ENCODE data around the gene SESN1. TPM values are rescaled to one million over a fixed set of nuclear protein-coding genes. Genes with fewer than 3 reads are reported as not detected.
A peak's percentile ranks its signal among the peaks of the same experiment; 100 is the strongest.

The SESN1 gene
- total RNA-seq, 4 donors from 2014 or later, result 32.3 to 104 (median 70.7) TPM

DNA sequence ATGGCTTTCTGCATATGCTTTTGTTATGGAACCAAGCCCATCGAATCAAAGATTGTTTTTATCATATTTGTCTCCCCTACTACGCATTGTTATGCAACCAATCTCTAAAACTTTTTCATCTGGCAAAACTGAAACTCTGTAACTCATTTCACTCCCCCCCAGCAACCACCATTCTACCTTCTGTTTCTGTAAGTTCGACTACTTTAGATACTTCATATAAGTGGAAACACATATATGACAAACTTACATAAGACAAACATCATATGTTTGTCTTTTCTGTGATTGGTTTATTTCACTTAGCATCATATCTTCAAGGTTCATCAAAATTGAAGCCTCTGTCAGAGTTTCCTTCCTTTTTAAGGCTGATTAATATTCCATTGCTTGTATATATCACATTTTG, 35.4 kb upstream of the SESN1 start:
- intact Hi-C loops (cut with DNase I; ENCODE audit: low total_unique reads), result no loop called here
- Histone ChIP-seq H3K36me3 (no peaks in the 10 kb centered on the region), H3K27ac (no peak overlapping the region), H3K9me3 (no peaks in the 10 kb centered on the region), H3K27me3 (no peaks in the 10 kb centered on the region), H3K4me1 (no peaks in the 10 kb centered on the region), H3K4me3 (no peak overlapping the region)
- no peak for DNase-seq
- TF ChIP-seq, protein P1, sequence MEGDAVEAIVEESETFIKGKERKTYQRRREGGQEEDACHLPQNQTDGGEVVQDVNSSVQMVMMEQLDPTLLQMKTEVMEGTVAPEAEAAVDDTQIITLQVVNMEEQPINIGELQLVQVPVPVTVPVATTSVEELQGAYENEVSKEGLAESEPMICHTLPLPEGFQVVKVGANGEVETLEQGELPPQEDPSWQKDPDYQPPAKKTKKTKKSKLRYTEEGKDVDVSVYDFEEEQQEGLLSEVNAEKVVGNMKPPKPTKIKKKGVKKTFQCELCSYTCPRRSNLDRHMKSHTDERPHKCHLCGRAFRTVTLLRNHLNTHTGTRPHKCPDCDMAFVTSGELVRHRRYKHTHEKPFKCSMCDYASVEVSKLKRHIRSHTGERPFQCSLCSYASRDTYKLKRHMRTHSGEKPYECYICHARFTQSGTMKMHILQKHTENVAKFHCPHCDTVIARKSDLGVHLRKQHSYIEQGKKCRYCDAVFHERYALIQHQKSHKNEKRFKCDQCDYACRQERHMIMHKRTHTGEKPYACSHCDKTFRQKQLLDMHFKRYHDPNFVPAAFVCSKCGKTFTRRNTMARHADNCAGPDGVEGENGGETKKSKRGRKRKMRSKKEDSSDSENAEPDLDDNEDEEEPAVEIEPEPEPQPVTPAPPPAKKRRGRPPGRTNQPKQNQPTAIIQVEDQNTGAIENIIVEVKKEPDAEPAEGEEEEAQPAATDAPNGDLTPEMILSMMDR (IDR thresholded peaks at IDR 0.05), result no peak
- TF ChIP-seq POLR2A (IDR thresholded peaks at IDR 0.05), result no peak

DNA sequence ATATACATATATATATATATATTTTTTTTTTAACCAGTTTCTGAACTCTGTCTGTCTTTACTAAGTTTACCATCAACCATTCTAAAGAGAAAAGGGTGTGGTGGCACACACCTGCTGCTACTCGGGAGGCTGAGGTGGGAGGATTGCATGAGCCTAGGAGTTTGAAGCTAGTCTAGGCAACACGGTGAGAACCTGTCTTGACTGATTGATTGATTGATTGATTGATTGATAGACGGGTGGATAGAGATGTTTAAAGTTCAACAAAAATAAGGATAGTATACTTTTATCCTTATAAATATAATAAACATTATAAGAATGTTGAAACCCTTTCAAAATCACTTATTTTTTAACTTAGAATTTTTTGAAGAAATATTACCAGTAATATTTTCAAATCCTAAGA, 30.9 kb upstream of the SESN1 start:
- no peak for DNase-seq
- peaks cover 0 to 4% of the 10 kb centered on the region in 2 donors for H3K4me1 ChIP-seq
- no peaks in the 10 kb centered on the region for H3K9me3 ChIP-seq
- TF ChIP-seq, protein P1 (IDR thresholded peaks at IDR 0.05), result no peak
- TF ChIP-seq POLR2A (IDR thresholded peaks at IDR 0.05), result no peak
- no peak overlapping the region for H3K27ac ChIP-seq
- H3K36me3 ChIP-seq, result no peaks in the 10 kb centered on the region
- intact Hi-C loops (cut with DNase I; ENCODE audit: low total_unique reads), result no loop called here
- no peaks in the 10 kb centered on the region for H3K27me3 ChIP-seq
- no peak overlapping the region for H3K4me3 ChIP-seq

DNA sequence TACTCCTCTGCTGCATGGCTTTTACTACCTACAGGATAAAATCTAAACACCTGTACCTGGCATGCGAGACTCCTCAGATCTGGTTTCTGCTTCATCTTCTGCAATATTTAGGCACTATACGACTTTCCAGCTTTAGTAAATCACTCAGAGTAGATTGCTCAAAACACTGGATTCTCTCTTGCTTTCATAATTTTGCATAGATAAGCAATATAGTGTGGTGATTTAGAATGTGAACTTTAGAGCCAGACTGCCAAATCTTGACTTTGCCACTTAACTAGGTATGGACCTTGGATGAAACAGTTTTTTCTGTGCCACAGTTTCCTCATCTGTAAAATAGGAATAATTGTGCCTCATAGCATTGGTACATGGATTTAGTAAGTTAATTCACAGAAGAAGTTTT, 29.6 kb upstream of the SESN1 start:
- Histone ChIP-seq H3K27ac (no peak overlapping the region), H3K9me3 (no peaks in the 10 kb centered on the region), H3K4me1 (peaks cover 0 to 4% of the 10 kb centered on the region in 2 donors), H3K4me3 (no peak overlapping the region), H3K36me3 (no peaks in the 10 kb centered on the region), H3K27me3 (no peaks in the 10 kb centered on the region)
- TF ChIP-seq, protein P1 (IDR thresholded peaks at IDR 0.05), result no peak
- TF ChIP-seq POLR2A (IDR thresholded peaks at IDR 0.05), result no peak
- DNase-seq, result no peak
- intact Hi-C loops (cut with DNase I; ENCODE audit: low total_unique reads), result no loop called here

DNA sequence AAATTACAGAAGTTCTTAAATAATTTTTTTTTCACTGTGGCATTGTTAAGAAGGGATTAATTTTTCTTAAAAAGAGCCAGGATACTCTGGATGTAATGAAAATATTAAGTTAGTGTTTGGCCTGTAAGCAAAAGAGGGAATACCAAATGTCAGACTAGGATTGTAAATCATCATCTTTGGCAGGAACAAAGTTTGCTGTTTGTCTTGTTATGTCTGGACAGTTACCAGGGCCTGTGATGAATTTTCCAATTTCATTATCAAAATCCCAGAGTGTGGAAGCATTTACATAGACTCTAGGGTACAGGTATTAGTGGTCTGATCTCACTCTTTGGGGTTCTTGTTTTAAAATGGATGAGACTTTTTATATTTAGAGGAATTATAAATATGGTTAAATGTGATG, 26.8 kb upstream of the SESN1 start:
- DNase-seq, result no peak
- H3K27me3 ChIP-seq, result no peaks in the 10 kb centered on the region
- intact Hi-C loops (cut with DNase I; ENCODE audit: low total_unique reads), result no loop called here
- TF ChIP-seq, protein P1 (IDR thresholded peaks at IDR 0.05), result no peak
- TF ChIP-seq POLR2A (IDR thresholded peaks at IDR 0.05), result no peak
- no peaks in the 10 kb centered on the region for H3K36me3 ChIP-seq
- H3K27ac ChIP-seq, result peak overlapping the region; percentile 31 to 41
- peaks cover 0 to 4% of the 10 kb centered on the region in 2 donors for H3K4me1 ChIP-seq
- H3K9me3 ChIP-seq, result no peaks in the 10 kb centered on the region
- H3K4me3 ChIP-seq, result no peak overlapping the region

DNA sequence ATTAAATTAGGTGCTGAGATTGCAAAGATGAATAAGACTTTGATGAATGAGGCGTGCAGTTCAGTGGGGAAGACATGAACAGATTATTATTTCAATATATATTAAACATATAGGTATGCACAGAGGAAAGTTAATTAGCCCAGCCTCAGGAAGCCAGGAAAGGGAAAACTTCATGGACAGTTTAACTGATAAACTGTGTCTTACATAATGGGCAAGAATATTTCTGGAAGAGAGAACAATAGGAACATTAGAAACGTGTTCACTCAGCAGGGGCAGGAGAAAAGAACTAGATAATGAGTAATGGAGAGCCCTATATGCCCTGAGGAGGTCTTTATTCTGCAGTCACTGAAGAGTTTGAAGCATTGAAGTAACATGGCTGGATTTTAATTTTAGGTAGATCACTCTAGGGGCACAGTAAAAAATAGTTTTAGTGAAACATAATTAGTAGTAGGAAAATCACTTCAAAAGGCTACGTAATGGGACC, 24.3 kb upstream of the SESN1 start:
- no peak for DNase-seq
- no peak overlapping the region for H3K27ac ChIP-seq
- no peaks in the 10 kb centered on the region for H3K27me3 ChIP-seq
- peaks cover 0 to 4% of the 10 kb centered on the region in 2 donors for H3K4me1 ChIP-seq
- no peaks in the 10 kb centered on the region for H3K9me3 ChIP-seq
- TF ChIP-seq POLR2A (IDR thresholded peaks at IDR 0.05), result no peak
- TF ChIP-seq, protein P1 (IDR thresholded peaks at IDR 0.05), result no peak
- no peak overlapping the region for H3K4me3 ChIP-seq
- intact Hi-C loops (cut with DNase I; ENCODE audit: low total_unique reads), result no loop called here
- no peaks in the 10 kb centered on the region for H3K36me3 ChIP-seq
